Subcutaneous abdominal adipose tissue (tissue), 5 donors: ENCODE measurements around the gene SH3RF3.

Source experiments
- H3K27ac ChIP-seq: one replicate; pipeline ENCODE4 v1.7.0; 2013; ENCODE audit warnings: low read depth, mild to moderate bottlenecking, inconsistent platforms, low read length, moderate library complexity
- H3K27me3 ChIP-seq, 5 donors: one replicate each; pipeline ENCODE4 v1.7.0; 2013; ENCODE audit warnings: low read length in 5 of 5, inconsistent platforms in 1 of 5; ENCODE audit not compliant: control insufficient read depth in 5 of 5, insufficient read depth in 4 of 5
- H3K36me3 ChIP-seq, 5 donors: one replicate each; pipeline ENCODE4 v1.7.0; 2013; ENCODE audit warnings: low read length in 5 of 5; ENCODE audit not compliant: control insufficient read depth in 5 of 5, insufficient read depth in 5 of 5
- H3K4me1 ChIP-seq, 5 donors: one replicate each; pipeline ENCODE4 v1.7.0; 2013; ENCODE audit warnings: low read length in 5 of 5, mild to moderate bottlenecking in 3 of 5, moderate library complexity in 1 of 5; ENCODE audit not compliant: control insufficient read depth in 5 of 5, insufficient read depth in 5 of 5
- H3K4me3 ChIP-seq, 5 donors: one replicate each; pipeline ENCODE4 v1.7.0; 2013; ENCODE audit warnings: low read length in 5 of 5, low read depth in 1 of 5
- H3K9ac ChIP-seq, 5 donors: one replicate each; pipeline ENCODE4 v1.7.0; 2013; ENCODE audit warnings: low read length in 5 of 5, mild to moderate bottlenecking in 4 of 5, moderate library complexity in 3 of 5
- H3K9me3 ChIP-seq, 5 donors: one replicate each; pipeline ENCODE4 v1.7.0; 2013; ENCODE audit warnings: low read length in 5 of 5; ENCODE audit not compliant: control insufficient read depth in 5 of 5
- donor health status: healthy.
- donor health status: healthy.
- donor health status: healthy.
- donor health status: healthy.
- donor health status: healthy.

Gene SH3RF3

GRCh38 chr2:109380502-109381326, 251.7 kb downstream of the SH3RF3 start:
- Histone ChIP-seq H3K4me3 (no peak overlapping the region), H3K9me3 (no peaks in the 10 kb centered on the region), H3K9ac (no peak overlapping the region), H3K36me3 (no peaks in the 10 kb centered on the region), H3K27me3 (no peaks in the 10 kb centered on the region), H3K27ac (no peak overlapping the region), H3K4me1 (peaks cover 6 to 26% (median 18%) of the 10 kb centered on the region in 5 donors)

GRCh38 chr2:109381327-109381820, 252.4 kb downstream of the SH3RF3 start:
- H3K9me3 ChIP-seq: no peaks in the 10 kb centered on the region
- no peaks in the 10 kb centered on the region for H3K36me3 ChIP-seq
- H3K9ac ChIP-seq: no peak overlapping the region
- peaks cover 6 to 22% (median 13%) of the 10 kb centered on the region in 5 donors for H3K4me1 ChIP-seq
- H3K4me3 ChIP-seq: no peak overlapping the region
- no peaks in the 10 kb centered on the region for H3K27me3 ChIP-seq
- no peak overlapping the region for H3K27ac ChIP-seq

GRCh38 chr2:109382226-109382895, 253.4 kb downstream of the SH3RF3 start:
- Histone ChIP-seq H3K27me3 (no peaks in the 10 kb centered on the region), H3K4me1 (peaks cover 6 to 22% (median 13%) of the 10 kb centered on the region in 5 donors), H3K9ac (no peak overlapping the region), H3K36me3 (no peaks in the 10 kb centered on the region), H3K9me3 (no peaks in the 10 kb centered on the region), H3K4me3 (no peak overlapping the region), H3K27ac (no peak overlapping the region)

GRCh38 chr2:109382951-109383350, 253.9 kb downstream of the SH3RF3 start:
- Histone ChIP-seq H3K36me3 (no peaks in the 10 kb centered on the region), H3K4me3 (no peak overlapping the region), H3K27ac (no peak overlapping the region), H3K9me3 (no peaks in the 10 kb centered on the region), H3K4me1 (peaks cover 6 to 22% (median 13%) of the 10 kb centered on the region in 5 donors), H3K27me3 (no peaks in the 10 kb centered on the region), H3K9ac (no peak overlapping the region)

- Histone ChIP-seq H3K9me3 (no peaks in the 10 kb centered on the region), H3K27ac (no peak overlapping the region), H3K36me3 (peaks cover 0 to 3% (median 0%) of the 10 kb centered on the region in 5 donors), H3K27me3 (no peaks in the 10 kb centered on the region), H3K4me1 (peaks cover 6 to 22% (median 13%) of the 10 kb centered on the region in 5 donors), H3K4me3 (no peak overlapping the region), H3K9ac (no peak overlapping the region)
Measured at GRCh38 chr2:109383505-109384307, 254.7 kb downstream of the SH3RF3 start.

- H3K36me3 ChIP-seq: peaks cover 0 to 3% (median 0%) of the 10 kb centered on the region in 5 donors
- H3K4me1 ChIP-seq: peaks cover 6 to 22% (median 13%) of the 10 kb centered on the region in 5 donors
- no peak overlapping the region for H3K27ac ChIP-seq
- H3K9ac ChIP-seq: no peak overlapping the region
- no peak overlapping the region for H3K4me3 ChIP-seq
- no peaks in the 10 kb centered on the region for H3K9me3 ChIP-seq
- no peaks in the 10 kb centered on the region for H3K27me3 ChIP-seq
Measured at GRCh38 chr2:109384308-109385271, 255.6 kb downstream of the SH3RF3 start.

GRCh38 chr2:109385506-109385905, 256.5 kb downstream of the SH3RF3 start:
- Histone ChIP-seq H3K4me3 (no peak overlapping the region), H3K4me1 (peaks cover 6 to 22% (median 13%) of the 10 kb centered on the region in 5 donors), H3K36me3 (peaks cover 0 to 3% (median 0%) of the 10 kb centered on the region in 5 donors), H3K9ac (no peak overlapping the region), H3K9me3 (no peaks in the 10 kb centered on the region), H3K27me3 (no peaks in the 10 kb centered on the region), H3K27ac (no peak overlapping the region)

GRCh38 chr2:109386004-109386695, 257.1 kb downstream of the SH3RF3 start:
- H3K4me1 ChIP-seq: peaks cover 6 to 22% (median 13%) of the 10 kb centered on the region in 5 donors
- H3K9ac ChIP-seq: no peak overlapping the region
- no peak overlapping the region for H3K27ac ChIP-seq
- H3K4me3 ChIP-seq: no peak overlapping the region
- H3K27me3 ChIP-seq: no peaks in the 10 kb centered on the region
- no peaks in the 10 kb centered on the region for H3K9me3 ChIP-seq
- peaks cover 0 to 3% (median 0%) of the 10 kb centered on the region in 5 donors for H3K36me3 ChIP-seq
